Hematopoietic multipotent progenitor cell treated with erythropoietin and hydrocortisone succinate and interleukin-3 and kit ligand, for 4 days (in vitro differentiated cells): Measurements from ENCODE around the gene ZNRF1.

Experiments
- DNase-seq: peaks from one replicate; pipeline ENCODE4 v3.0.0-alpha.2; 2015

The ZNRF1 gene

DNA sequence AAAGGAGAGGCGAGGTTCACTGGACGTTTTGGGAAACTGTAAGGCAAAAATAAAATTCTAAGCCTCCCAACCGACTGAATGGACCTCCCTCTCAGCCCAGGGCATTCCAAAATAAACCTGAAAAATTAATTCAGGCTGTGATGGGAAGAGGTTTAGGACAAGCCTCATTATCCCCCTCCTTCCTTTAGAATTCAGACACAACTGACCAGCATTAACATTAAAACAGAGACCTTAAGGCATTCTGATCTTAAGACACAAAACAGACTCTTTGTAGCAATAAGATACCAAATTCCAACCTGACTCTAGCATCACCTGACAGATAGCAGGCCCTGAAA is 118.1 kb downstream of the ZNRF1 start:
- no peak for DNase-seq

- no peak for DNase-seq
These were observed 120.2 kb downstream of the ZNRF1 start for GRCh38 chr16:75118943-75119539.

DNA sequence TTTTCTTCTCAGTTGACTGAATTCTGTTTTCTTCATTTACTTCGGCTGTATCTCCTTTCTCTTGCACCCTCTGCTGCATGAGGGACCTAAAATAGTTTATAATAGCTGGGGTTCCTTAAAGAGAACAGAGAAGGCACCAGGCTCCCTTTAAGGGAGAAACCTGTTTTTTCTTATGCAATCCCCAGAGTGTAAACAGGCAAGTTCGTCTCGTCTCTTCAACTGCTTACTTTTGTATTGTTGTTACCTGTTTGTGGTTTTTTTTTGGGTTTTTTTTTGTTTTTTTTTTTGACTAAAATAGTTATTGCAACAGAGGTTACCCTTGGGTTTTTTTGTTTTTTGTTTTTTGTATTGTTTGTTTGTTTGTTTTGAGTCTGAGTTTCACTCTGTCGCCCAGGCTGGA is 121.4 kb downstream of the ZNRF1 start:
- DNase-seq = no peak

- no peak for DNase-seq
These were observed 123.2 kb downstream of the ZNRF1 start for GRCh38 chr16:75121949-75122568.

- DNase-seq = no peak
These were observed 123.8 kb downstream of the ZNRF1 start for GRCh38 chr16:75122609-75123008.

DNA sequence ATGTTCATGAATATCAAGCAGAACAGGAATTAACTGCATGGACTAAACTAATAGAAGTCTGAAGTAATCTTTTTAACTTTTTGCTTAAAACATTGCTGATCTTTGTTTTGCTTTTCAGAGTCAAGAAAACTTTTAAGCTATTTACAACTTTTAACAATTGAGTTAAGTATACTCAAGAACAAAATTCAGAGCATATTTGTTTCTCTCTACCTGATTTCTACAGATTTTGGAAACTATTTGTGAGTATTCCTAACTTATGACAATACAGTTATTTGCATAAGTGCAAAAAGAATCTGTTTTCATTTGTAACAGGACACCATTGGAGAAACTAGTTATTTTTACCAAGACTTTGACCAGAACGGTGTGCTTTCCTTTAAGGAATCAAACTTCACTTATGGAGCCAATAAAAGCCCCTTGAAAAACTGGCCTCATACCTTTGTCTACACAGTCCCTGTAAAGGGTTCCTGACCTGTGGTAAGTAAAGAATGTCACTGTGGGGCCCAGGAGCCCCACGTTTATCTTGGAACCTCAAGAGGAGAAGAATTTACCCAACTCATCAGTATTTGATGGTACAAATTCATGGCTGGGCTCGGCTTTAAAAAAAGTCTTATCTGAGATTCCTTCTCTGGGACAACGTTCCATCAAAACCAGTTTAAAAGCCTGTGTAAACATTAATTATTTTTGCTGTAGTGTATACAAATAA is 129.0 kb downstream of the ZNRF1 start:
- no peak for DNase-seq

- peak; percentile 64 for DNase-seq
These were observed 130.8 kb downstream of the ZNRF1 start for GRCh38 chr16:75129421-75130149.

GRCh38 chr16:75130150-75130771 is 131.4 kb downstream of the ZNRF1 start:
- no peak for DNase-seq

- no peak for DNase-seq
These were observed 132.3 kb downstream of the ZNRF1 start for GRCh38 chr16:75131081-75131480.

DNA sequence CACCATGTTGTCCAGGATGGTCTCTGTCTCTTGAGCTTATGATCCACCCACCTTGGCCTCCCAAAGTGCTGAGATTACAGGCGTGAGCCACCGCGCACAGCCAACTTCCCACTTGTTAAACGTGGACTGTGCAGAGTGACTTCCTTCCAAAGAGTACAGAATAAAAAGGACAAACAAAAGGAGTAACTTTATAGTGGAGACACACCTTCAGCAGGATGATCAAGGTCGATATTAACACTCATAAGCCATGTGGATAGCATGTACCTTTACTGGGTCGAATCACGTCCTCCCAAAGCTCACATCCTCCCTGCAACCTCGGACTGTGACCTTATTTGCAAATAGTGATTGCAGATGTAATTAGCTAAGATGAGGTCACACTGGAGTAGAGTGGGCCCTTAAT is 139.4 kb downstream of the ZNRF1 start:
- no peak for DNase-seq

- DNase-seq = peak; percentile 47
These were observed 139.8 kb downstream of the ZNRF1 start for GRCh38 chr16:75138636-75139035.

DNA sequence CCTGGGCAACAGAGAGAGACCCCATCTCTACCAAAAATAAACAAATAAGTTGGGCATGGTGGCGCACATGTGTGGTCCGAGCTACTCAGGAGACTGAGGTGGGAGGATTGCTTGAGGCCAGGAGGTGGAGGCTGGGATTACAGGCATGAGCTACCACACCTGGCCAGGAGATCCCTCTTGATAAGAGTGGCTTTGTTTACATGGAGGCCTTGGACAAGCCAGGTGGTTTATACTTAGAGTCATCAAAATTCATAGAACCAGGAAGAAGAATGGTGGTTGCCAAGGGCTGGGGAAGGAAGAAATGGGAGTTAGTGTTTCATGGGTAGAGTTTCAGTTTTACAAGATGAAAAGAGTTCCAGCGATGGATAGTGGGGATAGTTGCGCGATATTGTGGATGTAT is 140.7 kb downstream of the ZNRF1 start:
- no peak for DNase-seq

GRCh38 chr16:75143941-75144340 is 145.1 kb downstream of the ZNRF1 start:
- no peak for DNase-seq

DNA sequence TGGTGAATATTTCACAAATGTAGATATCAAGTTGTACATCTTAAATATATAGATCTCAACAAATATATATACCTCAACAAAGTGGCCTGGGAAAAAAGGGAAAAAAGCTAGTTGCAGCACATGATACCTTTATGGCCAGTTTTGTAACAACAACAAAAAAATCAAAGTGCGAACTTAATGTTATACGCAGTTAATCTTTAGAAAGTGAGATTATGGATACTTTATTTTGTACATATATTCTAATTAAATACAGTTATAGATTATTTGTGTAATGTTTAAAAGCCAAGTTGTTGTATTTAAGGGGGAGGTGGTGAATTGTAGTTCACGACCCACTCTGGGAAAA is 149.1 kb downstream of the ZNRF1 start:
- DNase-seq = no peak

DNA sequence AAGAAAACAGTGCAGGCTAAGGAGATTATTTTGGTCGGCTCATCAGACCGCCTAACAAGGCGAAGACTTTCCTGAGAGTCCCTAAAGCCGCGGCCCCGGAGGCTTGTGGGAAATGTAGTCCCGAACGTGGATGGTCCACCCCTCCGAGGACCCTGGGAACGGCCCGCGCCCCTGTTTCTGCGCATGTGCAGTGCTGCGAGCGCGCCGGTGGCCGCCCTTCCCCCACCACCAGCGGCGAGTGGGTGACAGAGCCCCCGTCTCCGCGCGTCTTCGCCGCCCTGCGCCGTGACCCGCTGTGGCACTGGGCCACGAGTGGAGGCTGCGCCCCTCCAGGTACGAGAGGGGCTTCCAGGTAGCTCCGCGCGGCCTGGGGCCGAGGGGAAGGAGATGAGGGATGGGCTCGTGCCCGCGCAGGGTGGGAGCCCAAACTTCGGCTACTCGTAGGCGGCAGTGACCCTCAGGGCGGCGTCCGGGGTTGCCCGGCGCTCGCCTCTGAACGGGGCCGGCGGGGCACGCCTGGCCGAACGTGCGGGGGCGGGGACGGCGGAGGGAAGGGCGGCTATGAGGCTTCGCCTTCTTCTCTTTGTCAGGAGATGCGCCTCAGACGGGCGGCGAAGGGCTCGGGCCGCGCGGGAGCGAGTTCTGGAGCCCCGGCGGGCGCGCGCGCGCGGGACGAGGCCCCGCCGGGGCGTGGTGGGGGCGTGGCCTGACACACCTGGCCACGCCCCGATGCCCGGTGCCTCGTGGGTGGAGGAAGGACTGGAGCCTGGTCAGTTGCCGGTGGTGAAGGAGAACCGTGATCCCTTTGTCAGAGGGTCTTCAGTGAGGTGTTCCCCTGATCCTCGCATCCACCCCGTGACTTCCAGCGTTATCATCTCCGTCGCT is 149.7 kb downstream of the ZNRF1 start, which contains the start of gene ZFP1:
TSS of gene ZFP1 (plus strand) at position 214 of the 885 bp plus-strand sequence. CDS start 4,428 bp downstream, outside the sequence.
- DNase-seq = peak; percentile 98

- DNase-seq = no peak
These were observed 153.0 kb downstream of the ZNRF1 start for GRCh38 chr16:75151798-75152197.

DNA sequence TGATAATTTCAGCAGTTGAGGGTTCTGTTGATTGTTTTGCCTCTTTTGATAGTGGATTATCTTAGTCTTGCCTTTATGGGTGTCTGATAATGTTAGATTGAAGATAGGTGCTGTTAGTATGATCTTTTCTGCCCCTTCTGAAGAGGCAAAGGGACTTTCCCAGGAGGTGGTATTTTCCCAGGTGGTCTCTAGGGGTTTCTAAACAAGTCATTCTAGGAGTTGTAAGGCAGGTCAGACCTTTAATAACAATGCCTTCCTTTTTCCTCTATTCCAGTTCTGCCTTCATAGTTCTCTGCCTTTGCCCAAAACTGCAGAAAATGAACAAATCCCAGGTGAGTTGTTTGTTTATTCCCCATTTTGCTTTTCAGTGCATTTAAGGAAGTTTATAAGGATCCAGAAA is 153.8 kb downstream of the ZNRF1 start:
- DNase-seq = no peak

GRCh38 chr16:75160386-75160785 is 161.6 kb downstream of the ZNRF1 start:
- no peak for DNase-seq
